NAMALWA (cell line): ENCODE data around the gene CAMK4.
"Not testable (repeated sequence)": the region's sequence is repeated elsewhere in the genome, so short reads cannot be mapped to it uniquely, and the experiment has no call there.

Experiments used
- DNase-seq: peaks from one replicate; pipeline ENCODE4 v3.0.0-alpha.2; 2015; ENCODE audit warnings: low spot score

The CAMK4 gene

GRCh38 chr5:111383288-111383970, 159.2 kb downstream of the CAMK4 start:
- no peak for DNase-seq

GRCh38 chr5:111384220-111384619, 160.0 kb downstream of the CAMK4 start:
- no peak for DNase-seq

DNA sequence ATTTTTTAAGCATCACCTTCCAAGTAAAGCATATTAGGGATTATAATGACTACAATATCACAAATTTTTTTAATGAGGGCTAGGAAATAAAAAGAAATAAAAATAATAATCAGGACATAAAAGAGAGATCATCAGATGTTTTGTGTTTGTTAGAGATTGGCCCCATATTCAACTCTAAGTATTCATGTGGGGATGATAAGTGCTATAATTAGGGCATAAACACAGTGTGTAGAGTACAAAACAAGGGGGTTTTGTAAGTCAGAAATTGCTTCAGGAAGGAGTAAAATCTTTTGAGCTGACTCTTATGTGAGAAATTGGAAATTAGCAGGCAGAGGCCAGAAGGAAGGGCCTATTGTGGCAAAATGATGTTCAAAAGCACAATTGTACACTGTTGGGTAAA, 160.9 kb downstream of the CAMK4 start:
- no peak for DNase-seq

GRCh38 chr5:111385970-111386831, 162.0 kb downstream of the CAMK4 start:
- DNase-seq = no peak

- DNase-seq = no peak
Observed at GRCh38 chr5:111386832-111387162, 162.6 kb downstream of the CAMK4 start.

GRCh38 chr5:111387361-111387760, 163.2 kb downstream of the CAMK4 start:
- DNase-seq = no peak

GRCh38 chr5:111389390-111390082, 165.4 kb downstream of the CAMK4 start:
- no peak for DNase-seq

DNA sequence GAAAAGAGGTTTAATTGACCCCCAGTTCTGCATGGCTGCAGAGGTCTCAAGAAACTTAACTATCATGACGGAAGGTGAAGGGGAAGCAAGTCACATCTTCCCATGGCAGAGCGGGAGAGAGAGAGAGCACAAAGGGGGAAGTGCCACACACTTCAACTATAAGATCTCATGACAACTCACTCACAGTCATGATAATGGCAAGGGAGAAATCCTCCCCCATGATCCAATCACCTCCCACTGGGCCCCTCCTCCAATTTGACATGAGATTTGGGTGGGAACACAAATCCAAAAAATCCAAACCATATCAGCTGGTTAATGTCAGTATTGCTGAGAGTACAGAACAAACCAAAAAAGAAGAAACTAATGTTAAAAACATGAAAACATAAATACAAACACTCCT, 168.0 kb downstream of the CAMK4 start:
- no peak for DNase-seq

DNA sequence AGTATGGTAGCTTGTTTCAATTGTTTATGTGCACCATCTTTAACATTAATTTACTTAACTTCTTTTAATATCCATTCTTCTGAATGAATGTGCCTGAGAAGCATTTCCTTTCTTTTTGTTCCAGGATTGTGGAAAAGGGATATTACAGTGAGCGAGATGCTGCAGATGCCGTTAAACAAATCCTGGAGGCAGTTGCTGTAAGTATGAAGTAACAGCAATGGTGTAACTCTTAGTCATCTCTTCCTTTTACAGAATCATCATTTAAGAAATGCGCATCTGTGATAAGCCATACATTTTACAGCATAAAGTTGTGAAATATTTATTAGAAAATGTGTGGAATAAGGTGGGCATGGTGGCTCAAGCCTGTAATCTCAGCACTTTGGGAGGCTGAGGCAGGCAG, 170.4 kb downstream of the CAMK4 start:
- no peak for DNase-seq

DNA sequence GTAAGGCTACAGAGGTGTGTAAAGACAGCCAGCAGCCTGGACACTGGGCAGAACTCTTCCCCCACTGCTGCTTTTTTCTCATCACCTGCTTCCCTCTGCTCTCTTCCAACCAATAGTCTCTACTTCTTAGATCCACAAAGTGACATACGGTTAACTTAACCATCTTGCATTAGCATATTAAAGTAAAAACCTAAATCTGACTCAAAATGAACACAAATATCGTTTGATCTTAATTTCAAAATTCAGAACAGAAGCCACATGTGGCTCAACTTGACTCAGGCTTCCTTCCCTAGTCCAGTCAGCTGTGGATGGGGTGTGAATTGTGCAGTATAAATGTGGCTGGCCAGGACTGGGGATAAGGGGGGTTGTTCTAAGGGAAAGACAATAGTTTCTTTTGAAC, 173.8 kb downstream of the CAMK4 start:
- no peak for DNase-seq

DNA sequence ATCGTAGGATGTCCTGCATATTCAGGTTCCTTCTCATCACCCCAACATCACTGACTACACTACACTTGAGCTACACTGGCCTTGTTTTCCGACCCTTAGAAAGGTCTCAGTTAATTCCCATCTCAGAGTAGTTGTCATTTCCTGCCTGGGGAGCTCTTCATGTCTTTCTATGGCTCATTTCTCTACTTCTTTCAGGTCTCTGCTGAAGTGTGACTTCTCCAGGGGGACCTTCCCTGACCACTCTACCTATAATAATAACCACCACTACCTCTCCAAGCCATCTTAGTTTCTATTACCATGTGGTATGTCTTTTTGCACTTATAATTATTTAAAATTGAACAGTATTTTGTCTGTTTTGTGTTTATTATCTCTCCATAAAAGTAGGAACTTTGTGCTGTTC, 174.9 kb downstream of the CAMK4 start:
- DNase-seq = no peak

GRCh38 chr5:111401906-111402305, 177.7 kb downstream of the CAMK4 start:
- DNase-seq = no peak

DNA sequence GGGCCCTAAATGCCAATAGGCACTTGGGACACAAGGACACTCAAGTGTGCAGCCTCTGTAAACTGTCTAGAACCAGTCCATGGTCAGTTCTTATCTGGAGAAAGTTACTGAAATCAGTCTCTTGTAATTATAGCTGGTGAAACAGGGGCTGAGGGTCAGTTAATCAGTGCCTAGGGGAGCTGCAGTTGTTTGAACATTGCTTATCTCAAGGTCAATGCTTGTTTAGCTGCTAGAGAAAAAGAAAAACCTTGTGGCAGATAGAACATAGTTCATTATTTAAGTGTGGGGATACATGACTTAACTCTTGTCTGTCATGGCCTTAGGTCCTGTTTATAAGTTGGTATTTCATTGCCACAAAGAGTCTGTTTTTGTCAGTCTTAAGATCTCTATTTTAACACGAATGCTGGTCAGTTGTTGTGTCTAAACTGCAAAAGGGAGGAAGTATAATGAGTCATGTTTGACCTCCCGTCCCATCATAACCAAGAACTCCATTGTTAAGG, 180.1 kb downstream of the CAMK4 start:
- DNase-seq = no peak

DNA sequence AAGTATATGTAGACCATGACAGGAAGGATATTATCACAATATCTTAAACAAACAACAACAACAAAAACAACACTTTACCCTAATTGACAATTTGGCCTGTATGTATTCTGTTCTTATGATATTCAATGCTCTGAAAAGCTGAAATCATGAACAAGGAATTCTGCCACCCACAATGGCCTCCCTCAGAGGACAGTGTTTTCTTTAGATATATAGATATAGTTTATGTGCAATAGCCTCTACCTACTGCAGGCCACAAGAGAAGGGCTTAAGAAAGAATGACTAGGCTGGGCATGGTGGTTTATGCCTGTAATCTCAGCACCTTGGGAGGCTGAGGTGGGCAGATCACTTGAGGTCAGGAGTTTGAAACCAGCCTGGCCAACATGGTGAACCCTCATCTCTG, 183.4 kb downstream of the CAMK4 start:
- no peak for DNase-seq

DNA sequence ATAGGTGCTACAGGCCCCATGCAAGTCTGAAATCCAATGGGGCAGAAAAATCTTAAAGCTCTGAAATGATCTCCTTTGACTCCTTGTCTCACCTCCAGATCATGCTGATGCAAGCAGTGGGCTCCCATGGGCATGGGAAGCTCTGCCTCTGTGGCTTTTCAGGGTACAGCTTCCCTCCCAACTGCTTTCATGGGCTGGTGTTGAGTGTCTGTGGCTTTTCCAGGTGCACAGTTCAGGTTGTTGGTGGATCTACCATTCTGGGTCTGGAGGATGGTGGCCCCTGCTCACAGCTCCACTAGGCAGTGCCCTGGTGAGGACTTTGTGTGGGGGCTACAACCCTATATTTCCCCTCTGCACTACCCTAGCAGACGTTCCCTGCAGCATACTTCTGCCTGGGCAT, 184.6 kb downstream of the CAMK4 start:
- DNase-seq = no peak

- not testable (repeated sequence) for DNase-seq
Observed at GRCh38 chr5:111409266-111409665, 185.1 kb downstream of the CAMK4 start.

- not testable (repeated sequence) for DNase-seq
Observed at GRCh38 chr5:111410067-111410466, 185.9 kb downstream of the CAMK4 start.

DNA sequence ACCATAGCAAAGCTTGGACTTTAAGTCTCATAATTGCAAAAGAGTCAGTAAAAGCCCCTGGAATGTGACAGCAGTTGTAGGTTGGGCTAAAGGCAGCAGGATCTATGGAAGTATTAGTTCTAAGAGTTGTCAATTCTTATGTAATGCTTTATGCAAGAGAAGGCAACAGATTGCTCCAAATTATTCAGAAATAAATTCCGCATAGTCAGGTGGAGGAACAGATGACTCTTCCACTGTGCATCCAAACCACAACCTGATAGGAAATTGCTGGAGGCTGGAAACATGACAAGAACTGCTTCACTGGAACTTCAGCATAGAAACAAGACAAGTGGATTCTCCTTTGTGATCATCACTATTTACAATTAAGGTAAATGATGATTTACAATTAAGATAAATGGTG, 187.1 kb downstream of the CAMK4 start:
- DNase-seq = no peak

- no peak for DNase-seq
Observed at GRCh38 chr5:111412593-111412992, 188.4 kb downstream of the CAMK4 start.

DNA sequence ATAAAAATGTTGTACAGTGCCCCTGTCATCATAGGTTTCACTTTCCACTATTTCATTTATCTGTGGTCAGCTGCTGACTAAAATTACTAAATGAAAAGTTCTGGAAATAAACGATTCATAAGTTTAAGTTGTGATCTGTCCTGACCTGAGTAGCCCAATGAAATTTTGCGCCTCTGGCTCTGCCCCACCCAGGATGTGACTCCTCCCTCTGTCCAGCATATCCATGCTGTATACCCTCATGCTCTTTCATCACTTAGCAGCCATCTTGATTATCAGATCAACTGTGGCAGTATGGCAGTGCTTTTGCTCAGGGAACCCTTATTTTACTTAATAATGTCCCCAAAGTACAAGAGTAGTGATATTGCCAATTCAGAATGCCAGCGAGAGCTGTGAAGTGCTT, 190.9 kb downstream of the CAMK4 start:
- no peak for DNase-seq

DNA sequence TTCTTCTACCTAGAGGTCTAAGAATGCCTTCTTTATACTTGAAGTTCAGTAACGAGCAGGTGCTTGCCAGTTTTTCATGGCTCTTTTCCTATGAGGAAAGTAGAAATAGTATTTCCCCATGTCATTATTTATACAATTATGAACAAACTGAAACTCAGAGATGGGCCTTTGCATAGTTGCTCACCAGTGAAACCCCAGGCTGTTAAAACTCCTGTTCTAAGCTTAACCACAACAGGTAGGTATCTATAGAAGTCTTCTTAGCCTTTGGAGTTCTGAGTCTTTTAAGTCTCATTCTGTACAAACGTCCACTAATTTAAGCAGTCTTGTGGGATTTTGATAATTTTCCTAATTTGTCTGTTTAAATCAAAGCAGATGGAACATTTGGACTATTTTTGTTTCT, 198.1 kb downstream of the CAMK4 start:
- no peak for DNase-seq

DNA sequence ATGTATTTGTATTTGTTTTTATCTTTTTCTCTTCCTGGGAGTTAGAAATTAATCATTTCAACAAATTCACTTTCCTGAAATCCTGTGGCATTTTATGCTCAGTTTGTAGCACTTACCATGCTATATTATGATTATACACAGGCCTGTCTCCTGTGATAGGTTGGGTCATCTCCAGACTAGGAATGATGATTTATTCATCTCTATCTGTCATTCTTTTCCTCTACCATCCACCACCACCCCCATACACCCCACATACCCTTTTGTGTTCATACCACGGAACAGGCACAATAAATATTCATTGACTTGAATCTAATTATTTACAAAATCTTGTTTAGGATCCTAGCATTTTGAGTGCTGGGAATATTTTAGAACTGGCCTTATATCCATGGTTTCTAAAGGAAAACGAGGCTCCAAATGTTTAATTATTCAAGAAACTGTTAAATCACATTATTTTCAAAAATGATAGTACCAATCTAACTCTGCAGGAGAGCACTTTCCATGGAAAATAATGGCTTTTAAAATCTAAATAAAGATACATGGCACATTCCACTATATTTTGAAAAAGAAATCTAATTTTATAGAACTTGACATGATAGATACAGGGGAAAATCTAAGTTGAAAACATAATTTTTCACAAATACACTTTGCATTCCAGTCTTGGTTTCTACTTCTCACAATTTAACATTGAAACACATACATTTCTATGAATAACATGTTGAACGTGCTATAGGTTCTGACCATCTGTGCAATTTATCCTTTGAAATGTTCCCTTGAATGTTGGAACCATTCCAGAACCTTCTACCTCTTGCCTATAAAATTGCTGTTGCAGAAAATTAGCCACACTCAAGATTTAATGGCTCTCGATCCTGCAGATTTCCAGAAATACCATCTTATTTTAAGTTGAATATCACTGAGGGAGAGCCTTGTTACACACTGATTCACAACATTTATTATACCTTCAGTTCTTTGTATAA, 198.8 kb downstream of the CAMK4 start:
- DNase-seq = no peak
